Neural cell (in vitro differentiated cells): Measurements from ENCODE around the gene TMEM170B.

Experiments used
- EP300 ChIP-seq: fragments of 450-650 bp; conservative IDR thresholded peaks from 2 replicates; pipeline ENCODE4 v1.6.1; 2014; ENCODE audit warnings: antibody characterized with exemption, mild to moderate bottlenecking, moderate library complexity; ENCODE audit not compliant: poor library complexity, severe bottlenecking
- EZH2 ChIP-seq: fragments of 200-600, 300-800 bp; shearing (Covaris generic), sonication (generic); IDR thresholded peaks from 2 replicates; pipeline ENCODE4 v1.6.1; 2014; ENCODE audit warnings: antibody characterized with exemption, low read length, borderline replicate concordance, mild to moderate bottlenecking; ENCODE audit not compliant: insufficient read depth, poor library complexity, severe bottlenecking
- POLR2AphosphoS5 ChIP-seq: IDR thresholded peaks from 2 replicates; pipeline ENCODE4 v1.6.1; 2012
- TF ChIP-seq, protein P1 (sequence below): fragments of 450-650 bp; IDR thresholded peaks from 2 replicates; pipeline ENCODE4 v1.5.1; 2014; ENCODE audit warnings: antibody characterized with exemption, mild to moderate bottlenecking, moderate library complexity; ENCODE audit not compliant: poor library complexity, severe bottlenecking
- TF ChIP-seq, protein P2 (sequence below): IDR thresholded peaks from 2 replicates; pipeline ENCODE4 v1.6.1; 2012; ENCODE audit warnings: borderline replicate concordance

GRCh38 chr6:11497881-11498280 lies 39.7 kb upstream of the TMEM170B start:
- TF ChIP-seq POLR2AphosphoS5 (no peak), EP300 (no peak), EZH2 (no peak)
- TF ChIP-seq, protein P1, sequence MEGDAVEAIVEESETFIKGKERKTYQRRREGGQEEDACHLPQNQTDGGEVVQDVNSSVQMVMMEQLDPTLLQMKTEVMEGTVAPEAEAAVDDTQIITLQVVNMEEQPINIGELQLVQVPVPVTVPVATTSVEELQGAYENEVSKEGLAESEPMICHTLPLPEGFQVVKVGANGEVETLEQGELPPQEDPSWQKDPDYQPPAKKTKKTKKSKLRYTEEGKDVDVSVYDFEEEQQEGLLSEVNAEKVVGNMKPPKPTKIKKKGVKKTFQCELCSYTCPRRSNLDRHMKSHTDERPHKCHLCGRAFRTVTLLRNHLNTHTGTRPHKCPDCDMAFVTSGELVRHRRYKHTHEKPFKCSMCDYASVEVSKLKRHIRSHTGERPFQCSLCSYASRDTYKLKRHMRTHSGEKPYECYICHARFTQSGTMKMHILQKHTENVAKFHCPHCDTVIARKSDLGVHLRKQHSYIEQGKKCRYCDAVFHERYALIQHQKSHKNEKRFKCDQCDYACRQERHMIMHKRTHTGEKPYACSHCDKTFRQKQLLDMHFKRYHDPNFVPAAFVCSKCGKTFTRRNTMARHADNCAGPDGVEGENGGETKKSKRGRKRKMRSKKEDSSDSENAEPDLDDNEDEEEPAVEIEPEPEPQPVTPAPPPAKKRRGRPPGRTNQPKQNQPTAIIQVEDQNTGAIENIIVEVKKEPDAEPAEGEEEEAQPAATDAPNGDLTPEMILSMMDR, result no peak
- TF ChIP-seq, protein P2, sequence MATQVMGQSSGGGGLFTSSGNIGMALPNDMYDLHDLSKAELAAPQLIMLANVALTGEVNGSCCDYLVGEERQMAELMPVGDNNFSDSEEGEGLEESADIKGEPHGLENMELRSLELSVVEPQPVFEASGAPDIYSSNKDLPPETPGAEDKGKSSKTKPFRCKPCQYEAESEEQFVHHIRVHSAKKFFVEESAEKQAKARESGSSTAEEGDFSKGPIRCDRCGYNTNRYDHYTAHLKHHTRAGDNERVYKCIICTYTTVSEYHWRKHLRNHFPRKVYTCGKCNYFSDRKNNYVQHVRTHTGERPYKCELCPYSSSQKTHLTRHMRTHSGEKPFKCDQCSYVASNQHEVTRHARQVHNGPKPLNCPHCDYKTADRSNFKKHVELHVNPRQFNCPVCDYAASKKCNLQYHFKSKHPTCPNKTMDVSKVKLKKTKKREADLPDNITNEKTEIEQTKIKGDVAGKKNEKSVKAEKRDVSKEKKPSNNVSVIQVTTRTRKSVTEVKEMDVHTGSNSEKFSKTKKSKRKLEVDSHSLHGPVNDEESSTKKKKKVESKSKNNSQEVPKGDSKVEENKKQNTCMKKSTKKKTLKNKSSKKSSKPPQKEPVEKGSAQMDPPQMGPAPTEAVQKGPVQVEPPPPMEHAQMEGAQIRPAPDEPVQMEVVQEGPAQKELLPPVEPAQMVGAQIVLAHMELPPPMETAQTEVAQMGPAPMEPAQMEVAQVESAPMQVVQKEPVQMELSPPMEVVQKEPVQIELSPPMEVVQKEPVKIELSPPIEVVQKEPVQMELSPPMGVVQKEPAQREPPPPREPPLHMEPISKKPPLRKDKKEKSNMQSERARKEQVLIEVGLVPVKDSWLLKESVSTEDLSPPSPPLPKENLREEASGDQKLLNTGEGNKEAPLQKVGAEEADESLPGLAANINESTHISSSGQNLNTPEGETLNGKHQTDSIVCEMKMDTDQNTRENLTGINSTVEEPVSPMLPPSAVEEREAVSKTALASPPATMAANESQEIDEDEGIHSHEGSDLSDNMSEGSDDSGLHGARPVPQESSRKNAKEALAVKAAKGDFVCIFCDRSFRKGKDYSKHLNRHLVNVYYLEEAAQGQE, result no peak
